GM12878 (cell line): Measurements from ENCODE around the gene PKD1L1. TPM values are rescaled to one million over a fixed set of nuclear protein-coding genes. Genes with fewer than 3 reads are reported as not detected.

Experiments
- ATAC-seq: fragments of 200-7000 bp; cut with Tn5 transposase; 3 replicates; pipeline ENCODE4 v1.9.1; 2020; ENCODE audit warnings: mild to moderate bottlenecking, moderate library complexity
- BruUV-seq: library from RNA; stranded (reverse); fragments of 400-500 nt; replicated peaks from 2 replicates; lab custom pipeline; 2021; lab: Mats Ljungman, UMichigan
- CTCF ChIA-PET: fragments of 300-600 bp; sonication (Branson Sonifier 250); formaldehyde crosslinking; extraction: SDS; loops from one replicate; lab custom pipeline; 2021; ENCODE audit warnings: inconsistent platforms; lab: Yijun Ruan, JAX
- POLR2A ChIA-PET: fragments of 350-600 bp; formaldehyde crosslinking; extraction: SDS; loops from one replicate; lab custom pipeline; 2021; ENCODE audit warnings: inconsistent platforms; lab: Charles Lee
- RAD21 ChIA-PET: fragments of 300-600 bp; sonication (Branson Sonifier 250); formaldehyde crosslinking; loops from one replicate; lab custom pipeline; 2023; ENCODE audit warnings: antibody characterized with exemption; ENCODE audit not compliant: unreplicated experiment; lab: Charles Lee
- SMC1A ChIA-PET: fragments of 300-600 bp; sonication (Branson Sonifier 250); formaldehyde crosslinking; loops from one replicate; lab custom pipeline; 2023; ENCODE audit not compliant: unreplicated experiment, uncharacterized antibody; lab: Charles Lee
- DNase-seq: peaks from one replicate; pipeline ENCODE4 v3.0.0-alpha.2; 2011; ENCODE audit warnings: low read depth, low spot score
- FAIRE-seq: peaks from 3 replicates; lab custom pipeline; 2011; peaks lifted over from hg19 to GRCh38; lab: Jason Lieb, UNC
- H2AFZ ChIP-seq: 2 replicates; pipeline ENCODE4 v1.6.0; 2011; ENCODE audit warnings: low read depth, low read length, control low read depth; ENCODE audit not compliant: control insufficient read depth
- H3K27ac ChIP-seq: 2 replicates; pipeline ENCODE4 v1.5.1; 2011; ENCODE audit warnings: control low read depth; ENCODE audit not compliant: control insufficient read depth, insufficient read depth
- H3K27me3 ChIP-seq, 2 experiments: replicated peaks in 1 of 2; 2 replicates each; pipeline versions ENCODE4 v1.6.0 to v1.6.1; 2011; ENCODE audit warnings: low read length in 1 of 2; ENCODE audit not compliant: control insufficient read depth in 2 of 2, insufficient read depth in 2 of 2
- H3K36me3 ChIP-seq, 2 experiments: 2 replicates each; pipeline ENCODE4 v1.5.1; 2011; ENCODE audit warnings: low read length in 1 of 2; ENCODE audit not compliant: control insufficient read depth in 2 of 2, insufficient read depth in 2 of 2
- H3K4me1 ChIP-seq: 2 replicates; pipeline ENCODE4 v1.6.1; 2011; ENCODE audit warnings: mild to moderate bottlenecking, low read length, moderate library complexity, mixed read lengths; ENCODE audit not compliant: control insufficient read depth, insufficient read depth
- H3K4me2 ChIP-seq: 2 replicates; pipeline ENCODE4 v1.6.0; 2011; ENCODE audit warnings: control low read depth; ENCODE audit not compliant: control insufficient read depth, insufficient read depth
- H3K4me3 ChIP-seq: fragments of 200-600 bp; sonication (generic); 2 replicates; pipeline ENCODE4 v1.5.1; 2016
- H3K79me2 ChIP-seq: 2 replicates; pipeline ENCODE4 v1.6.0; 2011; ENCODE audit warnings: low read length; ENCODE audit not compliant: control insufficient read depth, insufficient read depth
- H3K9ac ChIP-seq: 2 replicates; pipeline ENCODE4 v1.8.0; 2011; ENCODE audit warnings: low read length, control low read depth, mixed read lengths; ENCODE audit not compliant: control insufficient read depth, insufficient read depth
- H3K9me3 ChIP-seq: replicated peaks from 3 replicates; pipeline ENCODE4 v1.5.1; 2011; ENCODE audit warnings: mild to moderate bottlenecking, low read length; ENCODE audit not compliant: control insufficient read depth, insufficient read depth
- H4K20me1 ChIP-seq: 2 replicates; pipeline ENCODE4 v1.6.0; 2011; ENCODE audit not compliant: control insufficient read depth, insufficient read depth
- CHD4 ChIP-seq: fragments of 200-600 bp; sonication (generic); IDR thresholded peaks from 2 replicates; pipeline ENCODE4 v1.6.1; 2016; ENCODE audit warnings: mild to moderate bottlenecking
- EZH2 ChIP-seq: IDR thresholded peaks from 2 replicates; pipeline ENCODE4 v1.6.1; 2012; ENCODE audit warnings: low read depth, mild to moderate bottlenecking, control low read depth, inconsistent platforms, low read length, borderline replicate concordance; ENCODE audit not compliant: control insufficient read depth
- IKZF2 ChIP-seq, 2 experiments: fragments of 450-650 bp; IDR thresholded peaks; 2 replicates each; pipeline ENCODE4 v1.6.1; 2017; ENCODE audit warnings: mild to moderate bottlenecking in 2 of 2, moderate library complexity in 2 of 2
- MTA2 ChIP-seq: fragments of 450-650 bp; IDR thresholded peaks from 2 replicates; pipeline ENCODE4 v1.6.1; 2016; ENCODE audit warnings: low read depth, mild to moderate bottlenecking, moderate library complexity
- MYB ChIP-seq: fragments of 150-350 bp; IDR thresholded peaks from 2 replicates; pipeline ENCODE4 v1.6.1; 2014; ENCODE audit warnings: mild to moderate bottlenecking, low read depth, low read length, borderline replicate concordance
- WGBS: methylation state at CpG from one replicate; pipeline ENCODE4 v1.1.6; 2016; ENCODE audit warnings: low lambda C conversion rate; ENCODE audit not compliant: insufficient replicate concordance, insufficient coverage; ENCODE audit errors: missing lambda C conversion rate; 5-methylcytosine and 5-hydroxymethylcytosine counted together
- in situ Hi-C: fragments of 300-500 bp; cut with MboI; formaldehyde crosslinking; loops from 9 replicates; pipeline ENCODE4 v1.14.3; 2018; ENCODE audit warnings: mixed read lengths
- intact Hi-C: fragments of 100-400 bp; cut with micrococcal nuclease; formaldehyde crosslinking; loops from one replicate; pipeline ENCODE4 v1.14.2; 2022; ENCODE audit not compliant: unreplicated experiment
- polyA plus RNA-seq, 11 experiments: library from polyadenylated mRNA; depleted of rRNA in 4 of 11; unstranded in 6 of 11; stranded (reverse) in 5 of 11; fragments of >200 nt; fragmentation: Nextera tagmentation in 4 of 11; fragmentation: Illumina TruSeq in 1 of 11; extraction: Ambion mirVana in 4 of 11; extraction: Trizol in 1 of 11; gene quantifications; 1 replicate in 1 of 11; 2 replicates in 10 of 11; pipeline versions ENCODE4 v1.2.1 to v1.2.3, GENCODE V29; 2011 to 2016; ENCODE audit warnings: inconsistent platforms in 2 of 11, missing spikeins in 2 of 11, low read depth in 1 of 11
- total RNA-seq, 4 experiments: library from RNA; depleted of rRNA in 3 of 4; stranded (reverse); fragments of >200 nt in 3 of 4; fragmentation: Illumina TruSeq in 1 of 4; extraction: Trizol in 1 of 4; gene quantifications; 2 replicates each; pipeline versions ENCODE4 v1.2.1 to v1.2.3, GENCODE V29; 2013 to 2021
- TF ChIP-seq, protein P1 (sequence below): fragments of 450-650 bp; IDR thresholded peaks from 2 replicates; pipeline ENCODE4 v1.6.1; 2017; ENCODE audit warnings: mild to moderate bottlenecking, low read depth, inconsistent platforms; ENCODE audit not compliant: poor library complexity, severe bottlenecking
- TF ChIP-seq, protein P2 (sequence below): fragments of 450-650 bp; formaldehyde crosslinking; IDR thresholded peaks from 2 replicates; pipeline ENCODE4 v1.5.0; 2022; ENCODE audit warnings: mild to moderate bottlenecking, missing genetic modification characterization

PKD1L1 gene
- total and polyA plus RNA-seq, 10 of the 15 experiments (the other 5 are each of a cell fraction or from before 2014, with no cell fraction given), result under 0.01 to 0.05 (median 0.02) TPM; not detected in 3

DNA sequence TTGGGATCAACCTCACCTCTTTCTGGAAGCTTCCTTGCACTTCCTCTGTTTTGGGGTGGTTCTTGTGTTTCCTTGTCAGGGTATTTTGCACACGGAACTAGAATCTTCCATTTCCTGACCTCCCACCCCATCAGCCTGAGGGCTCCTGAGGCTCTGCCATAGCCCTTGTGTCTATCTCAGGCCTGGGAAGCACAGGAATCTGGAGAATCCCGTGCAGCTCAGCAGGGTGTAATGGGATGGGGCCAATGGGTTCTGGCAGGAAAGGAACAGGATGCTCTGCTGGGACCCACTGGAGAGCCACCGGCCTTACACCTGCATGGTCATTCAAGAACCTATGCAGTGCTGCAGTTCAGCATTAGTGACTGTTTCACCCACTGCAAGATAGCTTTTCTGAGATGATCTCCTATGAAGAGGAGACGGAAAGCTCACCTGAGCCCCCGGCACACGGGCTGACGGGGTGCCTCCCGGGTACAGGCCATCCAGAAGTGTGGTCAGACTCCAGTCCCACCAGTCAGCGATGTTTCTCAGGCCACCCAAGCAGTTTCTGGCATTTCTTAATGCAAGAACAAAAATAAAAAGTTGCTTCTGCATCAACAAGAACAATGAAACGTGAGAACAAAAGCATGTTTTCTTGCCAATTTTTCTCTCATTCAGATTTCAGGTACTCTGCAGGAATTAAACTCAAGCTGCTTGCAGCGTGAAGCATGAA, 133.2 kb downstream of the PKD1L1 start:
- ChIA-PET POLR2A (no interaction called here), SMC1A (interaction anchor here (1.7 kb wide), 1 partner anchor 548 kb away, joined by 4 read pairs; no protein-coding TSS in a partner anchor), RAD21 (no interaction called here), CTCF (interaction anchor here (0.8 to 3.4 kb wide), 2 partner anchors 370 to 549 kb away, joined by 3 to 9 read pairs; no protein-coding TSS in a partner anchor)
- Histone ChIP-seq H3K4me2 (no peak overlapping the region), H3K79me2 (no peaks in the 10 kb centered on the region), H3K36me3 (no peaks in the 10 kb centered on the region), H3K4me3 (no peak overlapping the region), H3K9me3 (no peaks in the 10 kb centered on the region), H4K20me1 (no peaks in the 10 kb centered on the region), H3K4me1 (no peaks in the 10 kb centered on the region), H3K27ac (no peak overlapping the region), H3K27me3 (peaks cover 3% of the 10 kb centered on the region in 2 experiments; a peak in 2 of 4 replicates), H3K9ac (no peak overlapping the region), H2AFZ (no peak overlapping the region)
- ATAC-seq (no peak), DNase-seq (no peak), FAIRE-seq (no peak)
- intact Hi-C loops, result no loop called here
- in situ Hi-C loops, result loop anchor here (5.0 kb wide), 1 partner anchor 553 kb away; no protein-coding TSS in a partner anchor
- BruUV-seq, result no TSS peak
- TF ChIP-seq, protein P1, sequence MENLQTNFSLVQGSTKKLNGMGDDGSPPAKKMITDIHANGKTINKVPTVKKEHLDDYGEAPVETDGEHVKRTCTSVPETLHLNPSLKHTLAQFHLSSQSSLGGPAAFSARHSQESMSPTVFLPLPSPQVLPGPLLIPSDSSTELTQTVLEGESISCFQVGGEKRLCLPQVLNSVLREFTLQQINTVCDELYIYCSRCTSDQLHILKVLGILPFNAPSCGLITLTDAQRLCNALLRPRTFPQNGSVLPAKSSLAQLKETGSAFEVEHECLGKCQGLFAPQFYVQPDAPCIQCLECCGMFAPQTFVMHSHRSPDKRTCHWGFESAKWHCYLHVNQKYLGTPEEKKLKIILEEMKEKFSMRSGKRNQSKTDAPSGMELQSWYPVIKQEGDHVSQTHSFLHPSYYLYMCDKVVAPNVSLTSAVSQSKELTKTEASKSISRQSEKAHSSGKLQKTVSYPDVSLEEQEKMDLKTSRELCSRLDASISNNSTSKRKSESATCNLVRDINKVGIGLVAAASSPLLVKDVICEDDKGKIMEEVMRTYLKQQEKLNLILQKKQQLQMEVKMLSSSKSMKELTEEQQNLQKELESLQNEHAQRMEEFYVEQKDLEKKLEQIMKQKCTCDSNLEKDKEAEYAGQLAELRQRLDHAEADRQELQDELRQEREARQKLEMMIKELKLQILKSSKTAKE, result no peak
- TF ChIP-seq, protein P2, sequence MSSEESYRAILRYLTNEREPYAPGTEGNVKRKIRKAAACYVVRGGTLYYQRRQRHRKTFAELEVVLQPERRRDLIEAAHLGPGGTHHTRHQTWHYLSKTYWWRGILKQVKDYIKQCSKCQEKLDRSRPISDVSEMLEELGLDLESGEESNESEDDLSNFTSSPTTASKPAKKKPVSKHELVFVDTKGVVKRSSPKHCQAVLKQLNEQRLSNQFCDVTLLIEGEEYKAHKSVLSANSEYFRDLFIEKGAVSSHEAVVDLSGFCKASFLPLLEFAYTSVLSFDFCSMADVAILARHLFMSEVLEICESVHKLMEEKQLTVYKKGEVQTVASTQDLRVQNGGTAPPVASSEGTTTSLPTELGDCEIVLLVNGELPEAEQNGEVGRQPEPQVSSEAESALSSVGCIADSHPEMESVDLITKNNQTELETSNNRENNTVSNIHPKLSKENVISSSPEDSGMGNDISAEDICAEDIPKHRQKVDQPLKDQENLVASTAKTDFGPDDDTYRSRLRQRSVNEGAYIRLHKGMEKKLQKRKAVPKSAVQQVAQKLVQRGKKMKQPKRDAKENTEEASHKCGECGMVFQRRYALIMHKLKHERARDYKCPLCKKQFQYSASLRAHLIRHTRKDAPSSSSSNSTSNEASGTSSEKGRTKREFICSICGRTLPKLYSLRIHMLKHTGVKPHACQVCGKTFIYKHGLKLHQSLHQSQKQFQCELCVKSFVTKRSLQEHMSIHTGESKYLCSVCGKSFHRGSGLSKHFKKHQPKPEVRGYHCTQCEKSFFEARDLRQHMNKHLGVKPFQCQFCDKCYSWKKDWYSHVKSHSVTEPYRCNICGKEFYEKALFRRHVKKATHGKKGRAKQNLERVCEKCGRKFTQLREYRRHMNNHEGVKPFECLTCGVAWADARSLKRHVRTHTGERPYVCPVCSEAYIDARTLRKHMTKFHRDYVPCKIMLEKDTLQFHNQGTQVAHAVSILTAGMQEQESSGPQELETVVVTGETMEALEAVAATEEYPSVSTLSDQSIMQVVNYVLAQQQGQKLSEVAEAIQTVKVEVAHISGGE (CRISPR knock-in tag), result no peak
- TF ChIP-seq EZH2, result no peak
- TF ChIP-seq CHD4, result no peak
- no peak for TF ChIP-seq IKZF2 (IDR thresholded peaks at IDR 0.05)
- TF ChIP-seq MTA2, result no peak
- TF ChIP-seq MYB, result no peak
- WGBS, result 27% methylated on average over 11 of the region's 11 CpGs
